RCC 7860 (cell line): ENCODE data around the gene MAN2A1.

ENCODE experiments used
- DNase-seq: peaks from one replicate; pipeline ENCODE4 v3.0.0-alpha.2; 2015; ENCODE audit warnings: low spot score
- FAIRE-seq: peaks from 2 replicates; lab custom pipeline; 2012; peaks lifted over from hg19 to GRCh38; lab: Jason Lieb, UNC

Gene MAN2A1

GRCh38 chr5:109689740-109690241 is at the start of gene MAN2A1:
Gene MAN2A1 (plus strand): TSS chr5:109689927. CDS start chr5:109690418, 491 bp downstream.
- peak; percentile 76 for DNase-seq
- no peak for FAIRE-seq

DNA sequence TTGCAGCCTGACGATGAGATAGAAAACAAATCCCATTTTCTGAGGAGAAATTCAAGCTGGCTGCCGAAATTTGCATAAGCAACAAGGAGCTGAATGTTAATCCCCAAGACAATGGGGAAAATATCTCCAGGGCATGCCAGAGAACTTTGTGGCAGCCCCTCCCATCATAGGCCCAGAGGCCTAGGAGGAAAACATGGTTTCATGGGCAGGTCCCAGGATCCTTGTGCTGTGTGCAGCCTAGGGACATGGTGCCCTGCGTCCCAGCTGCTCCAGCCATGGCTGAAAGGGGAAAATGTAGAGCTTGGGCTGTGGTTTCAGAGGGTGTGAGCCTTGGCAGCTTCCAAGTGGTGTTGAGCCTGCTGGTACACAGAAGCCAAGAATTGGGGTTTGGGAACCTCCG is 48.8 kb upstream of the MAN2A1 start:
- DNase-seq = no peak

GRCh38 chr5:109643791-109644350 is 45.9 kb upstream of the MAN2A1 start:
- DNase-seq = no peak

More for the DNA sequence above, 48.8 kb upstream of the MAN2A1 start:
- no peak for FAIRE-seq

DNA sequence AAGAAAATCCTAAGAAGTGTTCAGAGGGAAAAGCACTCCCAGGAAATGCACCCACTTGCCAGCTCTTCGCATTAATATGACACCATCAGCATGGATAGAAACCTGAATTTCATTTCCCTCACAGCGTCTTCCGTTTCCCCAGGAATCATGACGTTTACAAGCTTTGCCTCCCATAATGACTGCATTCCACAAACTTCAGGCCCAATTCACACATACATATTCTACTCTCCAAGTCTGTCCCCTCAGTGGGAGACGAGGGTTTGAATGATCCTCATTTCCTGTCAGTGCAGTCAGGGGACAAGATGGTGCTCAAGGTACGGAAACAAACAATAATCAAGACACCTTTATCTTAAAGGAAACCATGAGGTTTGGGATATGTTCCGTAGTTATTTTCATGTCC is 44.9 kb upstream of the MAN2A1 start:
- FAIRE-seq = no peak
- DNase-seq = no peak

More at GRCh38 chr5:109643791-109644350, 45.9 kb upstream of the MAN2A1 start:
- FAIRE-seq = no peak

GRCh38 chr5:109645707-109646192 is 44.0 kb upstream of the MAN2A1 start:
- DNase-seq (no peak), FAIRE-seq (no peak)

DNA sequence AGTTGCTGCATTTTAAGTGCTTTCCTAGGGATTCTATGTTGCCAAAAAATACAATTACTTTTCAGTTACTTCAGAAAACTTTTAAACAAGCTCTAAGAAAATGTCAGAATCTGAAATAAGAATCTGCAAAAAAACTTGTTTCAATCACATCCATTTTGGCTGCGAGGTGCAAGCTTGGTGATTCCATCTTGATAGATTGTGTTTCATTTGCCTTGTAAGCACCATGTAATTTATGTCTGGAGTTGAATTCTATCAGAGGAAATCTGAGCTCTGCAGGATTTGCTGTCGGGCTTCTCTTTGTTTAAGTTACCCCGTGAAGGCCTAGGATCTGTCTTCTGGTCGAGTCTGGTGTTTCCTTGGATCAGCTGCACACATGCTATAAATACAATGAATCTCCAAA is 40.4 kb upstream of the MAN2A1 start:
- FAIRE-seq (no peak), DNase-seq (no peak)

GRCh38 chr5:109650493-109650892 is 39.2 kb upstream of the MAN2A1 start:
- FAIRE-seq (peak; percentile 4), DNase-seq (no peak)

DNA sequence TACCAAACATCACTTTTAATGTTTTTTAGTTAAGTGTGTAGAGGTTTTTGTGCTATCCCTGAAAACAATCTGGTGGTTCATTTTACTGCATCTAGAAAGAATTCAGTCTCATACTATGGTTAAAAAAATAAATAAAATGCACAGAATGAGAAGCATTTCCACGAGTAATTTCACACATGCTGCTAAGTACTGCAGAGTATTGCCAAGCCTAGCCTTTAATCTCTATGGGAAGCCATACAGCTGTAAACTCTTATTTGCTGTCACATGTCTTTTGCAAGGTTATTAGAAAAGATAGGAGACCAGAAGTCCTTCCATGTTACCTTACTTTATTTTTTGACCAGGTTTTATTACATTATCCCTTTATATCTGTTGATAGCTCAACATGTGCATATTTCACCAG is 37.6 kb upstream of the MAN2A1 start:
- FAIRE-seq (no peak), DNase-seq (no peak)

GRCh38 chr5:109653042-109653441 is 36.7 kb upstream of the MAN2A1 start:
- DNase-seq (no peak), FAIRE-seq (no peak)

GRCh38 chr5:109653561-109654239 is 36.0 kb upstream of the MAN2A1 start:
- no peak for DNase-seq
- no peak for FAIRE-seq

DNA sequence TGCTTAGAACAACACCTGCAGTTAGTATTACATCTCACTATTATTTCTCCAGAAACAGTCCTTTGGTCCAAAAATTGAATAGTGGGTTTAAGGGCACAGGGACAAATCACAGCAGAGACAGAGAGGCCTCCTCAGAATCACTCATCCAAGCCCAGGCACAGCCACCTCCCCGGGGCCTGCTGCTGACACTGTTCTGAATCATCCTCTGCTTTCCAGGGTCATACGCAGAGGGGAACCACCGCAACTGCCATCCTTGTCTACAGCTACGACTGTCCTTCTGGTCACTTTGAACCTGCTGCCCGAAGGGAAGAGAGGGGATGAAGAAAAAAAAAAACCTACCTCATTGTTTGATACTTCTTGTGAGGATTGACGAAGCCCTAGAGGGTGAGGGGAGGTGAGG is 35.3 kb upstream of the MAN2A1 start:
- peak; percentile 93 for FAIRE-seq

DNA sequence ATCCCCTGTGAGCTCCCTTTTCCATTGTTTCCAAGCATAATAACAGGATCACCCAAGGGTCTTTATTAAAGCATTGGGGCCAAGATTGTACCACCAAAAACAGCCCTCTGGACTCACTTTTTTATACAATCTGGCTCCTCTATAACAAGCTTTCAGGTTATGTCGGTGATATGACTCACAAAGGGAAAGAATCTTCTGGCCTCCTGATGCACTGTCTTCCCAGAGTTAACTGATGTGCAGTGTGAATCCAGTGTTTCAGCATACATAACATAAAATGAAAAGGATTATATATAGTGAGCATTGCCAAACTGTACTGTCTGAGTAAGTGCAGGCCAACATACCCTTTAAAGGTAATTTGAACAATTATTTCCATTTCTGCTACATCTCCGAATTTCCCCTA is 33.9 kb upstream of the MAN2A1 start:
- DNase-seq (peak; percentile 36), FAIRE-seq (no peak)

More for the DNA sequence above, 35.3 kb upstream of the MAN2A1 start:
- DNase-seq = peak; percentile 87

GRCh38 chr5:109656829-109657228 is 32.9 kb upstream of the MAN2A1 start:
- FAIRE-seq (peak; percentile 97), DNase-seq (peak; percentile 95)

- FAIRE-seq (no peak), DNase-seq (no peak)
Measured at GRCh38 chr5:109659901-109660300, 29.8 kb upstream of the MAN2A1 start.

GRCh38 chr5:109660301-109660700 is 29.4 kb upstream of the MAN2A1 start:
- DNase-seq = no peak
- no peak for FAIRE-seq

DNA sequence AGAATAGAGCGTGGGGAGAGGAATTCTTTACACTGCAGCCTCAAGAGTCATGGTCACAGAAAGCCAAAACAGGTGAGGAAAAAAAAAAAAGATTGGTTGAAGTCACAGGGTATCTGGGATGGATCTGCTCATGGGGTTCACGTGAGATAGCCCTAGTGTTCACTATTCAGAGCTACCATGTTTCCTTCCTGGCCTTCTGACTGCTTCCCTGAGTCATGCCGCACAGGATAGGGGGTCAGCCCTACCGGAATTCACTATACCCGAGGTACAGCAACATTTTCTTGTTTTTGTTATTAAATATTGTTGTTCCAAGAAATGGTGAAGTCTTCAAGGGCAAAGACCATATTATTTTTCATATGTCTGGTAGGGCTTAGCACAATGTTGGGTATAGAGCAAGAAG is 21.5 kb upstream of the MAN2A1 start:
- no peak for FAIRE-seq
- DNase-seq = no peak

GRCh38 chr5:109668668-109669422 is 20.9 kb upstream of the MAN2A1 start:
- FAIRE-seq = no peak
- DNase-seq = no peak

GRCh38 chr5:109669991-109670706 is 19.6 kb upstream of the MAN2A1 start:
- DNase-seq = no peak

GRCh38 chr5:109671136-109671535 is 18.6 kb upstream of the MAN2A1 start:
- no peak for FAIRE-seq
- DNase-seq = no peak

More at GRCh38 chr5:109669991-109670706, 19.6 kb upstream of the MAN2A1 start:
- FAIRE-seq = no peak

- no peak for FAIRE-seq
Measured at GRCh38 chr5:109674596-109674995, 15.1 kb upstream of the MAN2A1 start.

GRCh38 chr5:109676920-109677319 is 12.8 kb upstream of the MAN2A1 start:
- no peak for DNase-seq
- FAIRE-seq = no peak

More at GRCh38 chr5:109674596-109674995, 15.1 kb upstream of the MAN2A1 start:
- no peak for DNase-seq
